ENCODE results near the gene ZDHHC19. TPM values are rescaled to one million over a fixed set of nuclear protein-coding genes. Genes with fewer than 3 reads are reported as not detected.

The ZDHHC19 gene
- total RNA-seq, 1 experiment from 2014 or later, result not detected

DNA sequence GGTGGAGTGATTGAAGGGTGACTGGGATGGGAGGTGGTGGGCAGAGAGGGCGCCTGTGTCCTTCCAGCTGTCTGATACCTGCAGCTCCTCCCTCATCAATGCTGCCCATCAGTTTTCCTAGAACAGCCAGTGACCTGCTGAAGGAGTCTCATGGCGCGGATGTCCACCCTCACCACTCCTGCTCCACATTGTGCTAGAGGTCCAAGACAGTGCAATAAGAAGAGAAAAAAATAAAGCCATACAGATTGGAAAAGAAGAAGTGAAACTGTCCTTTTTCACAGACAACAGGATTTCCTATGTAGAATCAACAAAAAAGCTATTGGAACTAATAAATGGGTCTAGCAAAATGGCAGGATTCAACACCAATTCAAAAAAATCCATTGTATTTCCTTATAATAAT, 7.4 kb downstream of the ZDHHC19 start:
- Mint-ChIP-seq H3K4me3 (ENCODE audit: unreplicated experiment) (no peak overlapping the region), H3K27me3 (ENCODE audit: insufficient read depth, unreplicated experiment) (peaks cover 17% of the 10 kb centered on the region), H3K9me3 (ENCODE audit: unreplicated experiment) (no peaks in the 10 kb centered on the region), H3K27ac (ENCODE audit: low read depth, unreplicated experiment) (no peak overlapping the region), H3K4me1 (ENCODE audit: insufficient read depth, unreplicated experiment) (no peaks in the 10 kb centered on the region), H3K36me3 (ENCODE audit: insufficient read depth, unreplicated experiment) (no peaks in the 10 kb centered on the region)
- no peak for TF ChIP-seq CTCF (IDR thresholded peaks at IDR 0.05; ENCODE audit: unreplicated experiment)
- no peak for DNase-seq (ENCODE audit: unreplicated experiment)
- BruUV-seq (replicated peaks), result no TSS peak
- CTCF ChIA-PET, result no interaction called here
- intact Hi-C loops (cut with micrococcal nuclease), result no loop called here
- POLR2A ChIA-PET, result interaction anchor here (0.7 to 0.8 kb wide), 3 partner anchors 20 to 123 kb away, joined by 3 to 4 read pairs (median 3); no protein-coding TSS in a partner anchor

GRCh38 chr3:196202516-196202970, 8.7 kb downstream of the ZDHHC19 start:
- Mint-ChIP-seq H3K9me3 (ENCODE audit: unreplicated experiment) (no peaks in the 10 kb centered on the region), H3K27ac (ENCODE audit: low read depth, unreplicated experiment) (no peak overlapping the region), H3K4me1 (ENCODE audit: insufficient read depth, unreplicated experiment) (no peaks in the 10 kb centered on the region), H3K27me3 (ENCODE audit: insufficient read depth, unreplicated experiment) (peaks cover 17% of the 10 kb centered on the region), H3K36me3 (ENCODE audit: insufficient read depth, unreplicated experiment) (no peaks in the 10 kb centered on the region), H3K4me3 (ENCODE audit: unreplicated experiment) (no peak overlapping the region)
- TF ChIP-seq CTCF (IDR thresholded peaks at IDR 0.05; ENCODE audit: unreplicated experiment), result no peak
- ChIA-PET CTCF (no interaction called here), POLR2A (no interaction called here)
- no TSS peak for BruUV-seq (replicated peaks)
- DNase-seq (ENCODE audit: unreplicated experiment), result no peak
- intact Hi-C loops (cut with micrococcal nuclease), result no loop called here

- no TSS peak for BruUV-seq (replicated peaks)
- Mint-ChIP-seq H3K9me3 (ENCODE audit: unreplicated experiment) (no peaks in the 10 kb centered on the region), H3K27me3 (ENCODE audit: insufficient read depth, unreplicated experiment) (peaks cover 11% of the 10 kb centered on the region), H3K4me3 (ENCODE audit: unreplicated experiment) (no peak overlapping the region), H3K36me3 (ENCODE audit: insufficient read depth, unreplicated experiment) (no peaks in the 10 kb centered on the region), H3K27ac (ENCODE audit: low read depth, unreplicated experiment) (no peak overlapping the region), H3K4me1 (ENCODE audit: insufficient read depth, unreplicated experiment) (no peaks in the 10 kb centered on the region)
- peak; percentile 38 for DNase-seq (ENCODE audit: unreplicated experiment)
- peak; percentile 8 for TF ChIP-seq CTCF (IDR thresholded peaks at IDR 0.05; ENCODE audit: unreplicated experiment)
- POLR2A ChIA-PET, result no interaction called here
- CTCF ChIA-PET, result interaction anchor here (1.0 to 8.1 kb wide), 2 partner anchors 126 to 138 kb away, joined by 3 to 171 read pairs; no protein-coding TSS in a partner anchor
- intact Hi-C loops (cut with micrococcal nuclease), result no loop called here
Measured at GRCh38 chr3:196198771-196199753, 12.1 kb downstream of the ZDHHC19 start.

GRCh38 chr3:196198081-196198675, 13.0 kb downstream of the ZDHHC19 start:
- no peaks in the 10 kb centered on the region for H3K4me1 Mint-ChIP-seq (ENCODE audit: insufficient read depth, unreplicated experiment)
- no peak overlapping the region for H3K27ac Mint-ChIP-seq (ENCODE audit: low read depth, unreplicated experiment)
- no peak overlapping the region for H3K4me3 Mint-ChIP-seq (ENCODE audit: unreplicated experiment)
- ChIA-PET POLR2A (no interaction called here), CTCF (interaction anchor here (1.0 to 8.1 kb wide), 4 partner anchors 119 to 138 kb away, joined by 3 to 171 read pairs (median 12); no protein-coding TSS in a partner anchor)
- intact Hi-C loops (cut with micrococcal nuclease), result no loop called here
- no TSS peak for BruUV-seq (replicated peaks)
- no peak for TF ChIP-seq CTCF (IDR thresholded peaks at IDR 0.05; ENCODE audit: unreplicated experiment)
- no peak for DNase-seq (ENCODE audit: unreplicated experiment)
- H3K36me3 Mint-ChIP-seq (ENCODE audit: insufficient read depth, unreplicated experiment), result no peaks in the 10 kb centered on the region
- no peaks in the 10 kb centered on the region for H3K9me3 Mint-ChIP-seq (ENCODE audit: unreplicated experiment)
- H3K27me3 Mint-ChIP-seq (ENCODE audit: insufficient read depth, unreplicated experiment), result peaks cover 2% of the 10 kb centered on the region
